ENCODE data around the gene S100Z. TPM values are rescaled to one million over a fixed set of nuclear protein-coding genes. Genes with fewer than 3 reads are reported as not detected.
"Not testable (repeated sequence)": the region's sequence is repeated elsewhere in the genome, so short reads cannot be mapped to it uniquely, and the experiment has no call there.

Gene S100Z
- total and polyA plus RNA-seq, 10 of the 15 experiments (the other 5 are each of a cell fraction or from before 2014, with no cell fraction given) = 0.12 to 0.51 (median 0.30) TPM; not detected in 2

DNA sequence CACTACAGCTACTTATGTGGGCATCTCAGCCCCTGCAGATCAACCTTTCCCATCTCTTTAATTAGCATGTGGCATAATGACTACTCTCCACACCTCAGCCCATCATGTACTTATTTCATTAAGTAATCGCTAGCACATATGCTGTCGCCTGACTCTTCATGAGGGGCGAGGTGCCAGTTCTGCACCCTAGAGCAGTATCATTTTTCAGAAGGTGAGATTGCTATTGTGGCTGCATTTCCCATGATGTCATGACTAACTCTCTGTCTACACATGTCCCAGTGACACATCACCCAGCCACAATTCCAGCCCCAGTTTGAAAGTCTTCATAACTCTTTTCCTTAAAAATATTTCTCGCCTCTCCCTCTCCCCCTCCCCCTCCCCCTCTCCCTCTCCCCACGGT, 38.6 kb upstream of the S100Z start:
- Histone ChIP-seq H3K9ac (ENCODE audit: control insufficient read depth, insufficient read depth, low read length) (no peak overlapping the region), H3K4me1 (ENCODE audit: control insufficient read depth, insufficient read depth, low read length) (no peaks in the 10 kb centered on the region), H3K27me3 (replicated peaks in 1 of 2; ENCODE audit: control insufficient read depth in 2 of 2, insufficient read depth in 2 of 2, low read length in 1 of 2) (no peaks in the 10 kb centered on the region), H3K79me2 (ENCODE audit: control insufficient read depth, insufficient read depth, low read length) (no peaks in the 10 kb centered on the region), H3K4me3 (no peak overlapping the region), H4K20me1 (ENCODE audit: control insufficient read depth, insufficient read depth) (no peaks in the 10 kb centered on the region), H3K36me3 (ENCODE audit: control insufficient read depth in 2 of 2, insufficient read depth in 2 of 2, low read length in 1 of 2) (no peaks in the 10 kb centered on the region), H2AFZ (ENCODE audit: control insufficient read depth, low read depth, low read length) (no peak overlapping the region), H3K4me2 (ENCODE audit: control insufficient read depth, insufficient read depth) (no peak overlapping the region), H3K9me3 (replicated peaks; ENCODE audit: control insufficient read depth, insufficient read depth, low read length) (no peaks in the 10 kb centered on the region; the same call in 2 of the 3 replicates), H3K27ac (ENCODE audit: control insufficient read depth, insufficient read depth) (no peak overlapping the region)
- POLR2A ChIA-PET = no interaction called here
- in situ Hi-C loops (cut with MboI) (no loop called here), intact Hi-C loops (cut with micrococcal nuclease; ENCODE audit: unreplicated experiment) (no loop called here)
- CTCF ChIA-PET = interaction anchor here (1.7 kb wide), 1 partner anchor 37 kb away, joined by 4 read pairs; no protein-coding TSS in a partner anchor
- no peak for TF ChIP-seq NFYA (IDR thresholded peaks at IDR 0.05; ENCODE audit: borderline replicate concordance, low read depth, low read length)
- TF ChIP-seq HDAC2 (IDR thresholded peaks at IDR 0.05) = no peak
- no peak for DNase-seq (ENCODE audit: low read depth, low spot score)
- 64% methylated on average over 3 of the region's 5 CpGs for WGBS (ENCODE audit: insufficient coverage, insufficient replicate concordance, low lambda C conversion rate, missing lambda C conversion rate)
- SMC1A ChIA-PET (ENCODE audit: uncharacterized antibody, unreplicated experiment) = interaction anchor here (0.6 kb wide), 1 partner anchor 162 kb away, joined by 3 read pairs; no protein-coding TSS in a partner anchor
- no peak for ATAC-seq
- no TSS peak for BruUV-seq (replicated peaks)
- RAD21 ChIA-PET (ENCODE audit: unreplicated experiment) = no interaction called here
- FAIRE-seq = no peak

DNA sequence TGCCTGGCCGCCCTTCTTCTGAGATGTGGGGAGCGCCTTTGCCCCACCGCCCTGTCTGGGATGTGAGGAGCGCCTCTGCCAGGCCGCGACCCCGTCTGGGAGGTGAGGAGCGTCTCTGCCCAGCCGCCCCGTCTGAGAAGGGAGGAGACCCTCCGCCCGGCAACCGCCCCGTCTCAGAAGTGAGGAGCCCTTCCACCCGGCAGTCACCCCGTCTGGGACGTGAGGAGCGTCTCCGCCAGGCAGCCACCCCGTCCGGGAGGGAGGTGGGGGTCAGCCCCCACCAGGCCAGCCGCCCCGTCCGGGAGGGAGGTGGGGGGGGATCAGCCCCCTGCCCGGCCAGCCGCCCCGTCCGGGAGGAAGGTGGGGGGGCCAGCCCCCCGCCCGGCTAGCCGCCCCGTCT, 37.6 kb upstream of the S100Z start:
- SMC1A ChIA-PET (ENCODE audit: uncharacterized antibody, unreplicated experiment); ATAC-seq; H3K4me2 ChIP-seq (ENCODE audit: control insufficient read depth, insufficient read depth); H2AFZ ChIP-seq (ENCODE audit: control insufficient read depth, low read depth, low read length); RAD21 ChIA-PET (ENCODE audit: unreplicated experiment); intact Hi-C loops (cut with micrococcal nuclease; ENCODE audit: unreplicated experiment); H3K4me3 ChIP-seq; DNase-seq (ENCODE audit: low read depth, low spot score); H3K4me1 ChIP-seq (ENCODE audit: control insufficient read depth, insufficient read depth, low read length); H3K27ac ChIP-seq (ENCODE audit: control insufficient read depth, insufficient read depth); in situ Hi-C loops (cut with MboI); H3K36me3 ChIP-seq (ENCODE audit: control insufficient read depth in 2 of 2, insufficient read depth in 2 of 2, low read length in 1 of 2); H3K79me2 ChIP-seq (ENCODE audit: control insufficient read depth, insufficient read depth, low read length); CTCF ChIA-PET; H4K20me1 ChIP-seq (ENCODE audit: control insufficient read depth, insufficient read depth); BruUV-seq (replicated peaks); H3K27me3 ChIP-seq (replicated peaks in 1 of 2; ENCODE audit: control insufficient read depth in 2 of 2, insufficient read depth in 2 of 2, low read length in 1 of 2); FAIRE-seq; H3K9ac ChIP-seq (ENCODE audit: control insufficient read depth, insufficient read depth, low read length); H3K9me3 ChIP-seq (replicated peaks; ENCODE audit: control insufficient read depth, insufficient read depth, low read length); POLR2A ChIA-PET: not testable (repeated sequence)
- 93% methylated on average over 19 of the region's 32 CpGs for WGBS (ENCODE audit: insufficient coverage, insufficient replicate concordance, low lambda C conversion rate, missing lambda C conversion rate)
